PFSK-1 (cell line): ENCODE measurements around the gene SDCCAG8.

Source experiments
- FOXP2 ChIP-seq: optimal IDR thresholded peaks from 2 replicates; pipeline ENCODE3; 2011; ENCODE audit warnings: borderline replicate concordance, control low read depth, inconsistent platforms; ENCODE audit not compliant: insufficient read depth; ENCODE audit errors: extremely low read length, extremely low read depth
- POLR2AphosphoS5 ChIP-seq: IDR thresholded peaks from 2 replicates; pipeline ENCODE4 v1.6.1; 2012; ENCODE audit warnings: low read depth, mild to moderate bottlenecking, control low read depth, low read length, moderate library complexity
- SIN3A ChIP-seq: IDR thresholded peaks from 2 replicates; pipeline ENCODE4 v1.6.1; 2012; ENCODE audit warnings: mild to moderate bottlenecking, low read length, moderate library complexity, borderline replicate concordance; ENCODE audit not compliant: insufficient read depth
- TAF1 ChIP-seq: IDR thresholded peaks from 2 replicates; pipeline ENCODE4 v1.6.1; 2012; ENCODE audit warnings: low read length, control low read depth, borderline replicate concordance; ENCODE audit not compliant: insufficient read depth
- TF ChIP-seq, protein P1 (sequence below), 2 experiments: IDR thresholded peaks; 2 replicates each; pipeline versions ENCODE4 v1.6.1 to v1.8.0; 2011 to 2012; ENCODE audit warnings: low read depth in 2 of 2, low read length in 2 of 2, control low read depth in 1 of 2, inconsistent platforms in 1 of 2, mild to moderate bottlenecking in 1 of 2, moderate library complexity in 1 of 2; ENCODE audit not compliant: insufficient read depth in 1 of 2

The SDCCAG8 gene

GRCh38 chr1:243293941-243294722 lies 38.3 kb downstream of the SDCCAG8 start:
- TF ChIP-seq SIN3A: no peak
- no peak for TF ChIP-seq TAF1
- TF ChIP-seq FOXP2: no peak
- no peak for TF ChIP-seq POLR2AphosphoS5
- TF ChIP-seq, protein P1, sequence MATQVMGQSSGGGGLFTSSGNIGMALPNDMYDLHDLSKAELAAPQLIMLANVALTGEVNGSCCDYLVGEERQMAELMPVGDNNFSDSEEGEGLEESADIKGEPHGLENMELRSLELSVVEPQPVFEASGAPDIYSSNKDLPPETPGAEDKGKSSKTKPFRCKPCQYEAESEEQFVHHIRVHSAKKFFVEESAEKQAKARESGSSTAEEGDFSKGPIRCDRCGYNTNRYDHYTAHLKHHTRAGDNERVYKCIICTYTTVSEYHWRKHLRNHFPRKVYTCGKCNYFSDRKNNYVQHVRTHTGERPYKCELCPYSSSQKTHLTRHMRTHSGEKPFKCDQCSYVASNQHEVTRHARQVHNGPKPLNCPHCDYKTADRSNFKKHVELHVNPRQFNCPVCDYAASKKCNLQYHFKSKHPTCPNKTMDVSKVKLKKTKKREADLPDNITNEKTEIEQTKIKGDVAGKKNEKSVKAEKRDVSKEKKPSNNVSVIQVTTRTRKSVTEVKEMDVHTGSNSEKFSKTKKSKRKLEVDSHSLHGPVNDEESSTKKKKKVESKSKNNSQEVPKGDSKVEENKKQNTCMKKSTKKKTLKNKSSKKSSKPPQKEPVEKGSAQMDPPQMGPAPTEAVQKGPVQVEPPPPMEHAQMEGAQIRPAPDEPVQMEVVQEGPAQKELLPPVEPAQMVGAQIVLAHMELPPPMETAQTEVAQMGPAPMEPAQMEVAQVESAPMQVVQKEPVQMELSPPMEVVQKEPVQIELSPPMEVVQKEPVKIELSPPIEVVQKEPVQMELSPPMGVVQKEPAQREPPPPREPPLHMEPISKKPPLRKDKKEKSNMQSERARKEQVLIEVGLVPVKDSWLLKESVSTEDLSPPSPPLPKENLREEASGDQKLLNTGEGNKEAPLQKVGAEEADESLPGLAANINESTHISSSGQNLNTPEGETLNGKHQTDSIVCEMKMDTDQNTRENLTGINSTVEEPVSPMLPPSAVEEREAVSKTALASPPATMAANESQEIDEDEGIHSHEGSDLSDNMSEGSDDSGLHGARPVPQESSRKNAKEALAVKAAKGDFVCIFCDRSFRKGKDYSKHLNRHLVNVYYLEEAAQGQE (IDR thresholded peaks at IDR 0.05; ENCODE audit: insufficient read depth in 1 of 2, low read depth in 2 of 2, low read length in 2 of 2): no peak

DNA sequence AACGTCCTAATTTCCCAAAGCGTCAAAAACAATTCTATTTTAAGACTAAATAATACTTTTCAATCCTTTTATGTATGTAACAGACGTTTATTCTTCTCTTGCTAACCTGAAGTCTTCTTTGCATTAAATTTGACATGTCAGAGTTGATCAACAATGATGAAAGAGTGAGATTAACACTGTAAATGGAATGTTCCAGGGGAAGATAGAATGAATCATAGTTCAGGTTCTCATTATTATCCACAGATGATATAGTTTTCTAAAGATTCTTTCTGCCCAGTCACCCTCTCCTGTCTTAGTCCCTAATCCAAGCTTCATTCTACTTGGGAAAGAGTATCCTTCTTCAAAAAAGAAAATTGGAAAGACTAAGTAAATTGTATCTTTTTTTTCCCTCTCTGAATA lies 38.9 kb downstream of the SDCCAG8 start:
- no peak for TF ChIP-seq POLR2AphosphoS5
- no peak for TF ChIP-seq FOXP2
- TF ChIP-seq SIN3A: no peak
- no peak for TF ChIP-seq TAF1
- TF ChIP-seq, protein P1 (IDR thresholded peaks at IDR 0.05; ENCODE audit: insufficient read depth in 1 of 2, low read depth in 2 of 2, low read length in 2 of 2): no peak

DNA sequence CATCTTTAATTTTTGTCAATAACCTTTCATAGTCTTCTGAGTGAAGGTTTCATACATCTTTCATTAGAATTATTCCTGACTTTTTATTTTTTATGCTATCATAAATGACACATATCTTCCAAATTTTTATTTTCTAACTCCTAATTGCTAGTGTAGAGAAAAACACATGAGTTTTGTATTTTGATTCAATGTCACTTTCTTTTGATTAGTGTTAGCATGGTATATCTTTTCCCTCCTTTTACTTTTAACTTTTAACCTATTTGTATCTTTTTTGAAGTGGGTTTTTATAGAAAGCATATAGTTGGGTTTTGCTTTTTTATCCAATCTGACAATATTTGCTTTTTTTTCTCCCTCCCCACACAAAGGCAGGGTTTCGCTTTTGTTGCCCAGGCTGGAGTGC lies 43.2 kb downstream of the SDCCAG8 start:
- TF ChIP-seq TAF1 (no peak), SIN3A (no peak), FOXP2 (no peak), POLR2AphosphoS5 (no peak)
- TF ChIP-seq, protein P1 (IDR thresholded peaks at IDR 0.05; ENCODE audit: insufficient read depth in 1 of 2, low read depth in 2 of 2, low read length in 2 of 2): no peak

DNA sequence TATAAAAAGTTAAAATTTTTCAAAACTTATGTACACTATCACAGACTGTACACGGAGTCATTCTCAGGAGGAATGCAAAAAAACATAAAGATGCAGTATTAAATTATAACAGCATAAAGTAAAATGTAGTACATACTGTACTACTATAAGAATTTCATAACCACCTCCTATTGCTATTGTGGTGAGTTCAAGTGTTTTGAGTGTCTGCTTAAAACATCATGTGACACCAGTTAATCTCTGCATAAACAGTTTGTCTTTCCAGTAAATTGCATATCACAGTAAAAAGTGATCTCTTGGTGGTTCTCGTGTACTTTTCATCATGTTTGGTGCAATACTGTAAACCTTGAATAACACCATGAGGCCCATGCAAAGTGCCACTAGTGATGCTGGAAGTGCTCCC lies 45.2 kb downstream of the SDCCAG8 start:
- TF ChIP-seq POLR2AphosphoS5: no peak
- TF ChIP-seq TAF1: no peak
- TF ChIP-seq FOXP2: no peak
- TF ChIP-seq SIN3A: no peak
- TF ChIP-seq, protein P1 (IDR thresholded peaks at IDR 0.05; ENCODE audit: insufficient read depth in 1 of 2, low read depth in 2 of 2, low read length in 2 of 2): no peak
